ENCODE results near the gene PANX2. TPM values are rescaled to one million over a fixed set of nuclear protein-coding genes. Genes with fewer than 3 reads are reported as not detected.
A peak's percentile ranks its signal among the peaks of the same experiment; 100 is the strongest.
"Not testable (repeated sequence)": the region's sequence is repeated elsewhere in the genome, so short reads cannot be mapped to it uniquely, and the experiment has no call there.

Gene PANX2
- polyA plus RNA-seq, 4 donors = 0.76 to 2.2 (median 1.5) TPM

GRCh38 chr22:50194037-50194805, 23.7 kb downstream of the PANX2 start:
- no peak for DNase-seq (ENCODE audit: low read depth in 4 of 4, low spot score in 3 of 4)

DNA sequence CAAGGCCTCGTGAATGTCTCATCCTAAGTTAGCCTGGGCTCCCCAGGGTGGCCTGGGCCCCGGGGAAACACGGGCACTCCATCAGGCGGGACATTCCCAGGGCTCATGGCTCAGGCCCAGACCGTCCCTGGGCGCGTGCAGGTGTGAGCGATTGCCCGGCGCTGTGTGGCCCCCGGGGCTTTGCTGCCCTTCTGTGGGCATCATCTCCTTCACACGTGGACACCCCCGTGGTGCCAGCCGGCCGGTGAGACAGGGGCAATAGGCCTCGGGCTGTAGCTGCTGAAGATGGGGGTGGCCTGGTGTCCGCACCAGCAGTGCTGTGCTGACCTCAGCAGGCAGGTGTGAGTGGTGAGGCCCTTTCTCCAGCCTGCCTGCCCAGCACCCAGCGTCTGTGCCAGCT, 25.7 kb downstream of the PANX2 start:
- no peak for DNase-seq (ENCODE audit: low read depth in 4 of 4, low spot score in 3 of 4)

GRCh38 chr22:50197000-50197800, 26.7 kb downstream of the PANX2 start:
- no peak for DNase-seq (ENCODE audit: low read depth in 4 of 4, low spot score in 3 of 4)

DNA sequence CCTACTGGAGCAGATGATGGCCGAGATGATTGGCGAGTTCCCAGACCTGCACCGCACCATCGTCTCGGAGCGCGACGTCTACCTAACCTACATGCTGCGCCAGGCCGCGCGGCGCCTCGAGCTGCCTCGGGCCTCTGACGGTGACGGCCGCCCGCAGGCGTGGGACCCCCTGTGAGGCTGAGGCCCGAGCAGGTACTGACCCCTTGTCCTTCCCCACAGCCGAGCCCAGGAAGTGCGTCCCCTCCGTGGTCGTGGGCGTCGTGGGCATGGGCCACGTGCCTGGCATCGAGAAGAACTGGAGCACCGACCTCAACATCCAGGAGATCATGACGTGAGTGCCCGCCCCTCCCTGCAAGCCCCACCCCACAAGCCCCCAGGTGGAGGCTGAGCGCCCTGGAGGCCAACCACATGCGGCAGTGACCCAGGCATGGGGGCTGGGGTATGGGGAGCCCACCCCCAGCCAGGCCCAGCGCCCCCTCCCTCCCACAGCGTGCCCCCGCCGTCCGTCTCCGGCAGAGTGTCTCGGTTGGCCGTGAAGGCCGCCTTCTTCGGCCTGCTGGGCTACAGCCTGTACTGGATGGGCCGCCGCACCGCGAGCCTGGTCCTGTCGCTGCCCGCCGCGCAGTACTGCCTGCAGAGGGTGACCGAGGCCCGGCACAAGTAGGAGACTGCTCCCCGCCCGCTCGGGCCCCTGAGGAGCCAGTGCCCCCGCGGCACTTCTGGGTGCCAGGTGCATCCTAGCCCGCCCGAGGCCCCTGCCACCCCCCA, 27.5 kb downstream of the PANX2 start:
- DNase-seq (ENCODE audit: low read depth in 4 of 4, low spot score in 3 of 4) = no peak

- DNase-seq (ENCODE audit: low read depth in 4 of 4, low spot score in 3 of 4) = no peak
Observed at GRCh38 chr22:50198624-50199017, 28.1 kb downstream of the PANX2 start.

GRCh38 chr22:50199251-50199721, 28.8 kb downstream of the PANX2 start:
- DNase-seq (ENCODE audit: low read depth in 4 of 4, low spot score in 3 of 4) = no peak

GRCh38 chr22:50199829-50200460, 29.4 kb downstream of the PANX2 start:
- DNase-seq (ENCODE audit: low read depth in 4 of 4, low spot score in 3 of 4) = no peak

- DNase-seq (ENCODE audit: low read depth in 4 of 4, low spot score in 3 of 4) = peak; percentile 73 to 84 (median 78)
Observed at GRCh38 chr22:50200461-50201190, 30.1 kb downstream of the PANX2 start, which contains the start of gene SELENOO. Gene SELENOO (plus strand): TSS chr22:50201011. CDS start chr22:50201037, 26 bp downstream.

GRCh38 chr22:50201191-50202129, 30.9 kb downstream of the PANX2 start:
- no peak for DNase-seq (ENCODE audit: low read depth in 4 of 4, low spot score in 3 of 4)

DNA sequence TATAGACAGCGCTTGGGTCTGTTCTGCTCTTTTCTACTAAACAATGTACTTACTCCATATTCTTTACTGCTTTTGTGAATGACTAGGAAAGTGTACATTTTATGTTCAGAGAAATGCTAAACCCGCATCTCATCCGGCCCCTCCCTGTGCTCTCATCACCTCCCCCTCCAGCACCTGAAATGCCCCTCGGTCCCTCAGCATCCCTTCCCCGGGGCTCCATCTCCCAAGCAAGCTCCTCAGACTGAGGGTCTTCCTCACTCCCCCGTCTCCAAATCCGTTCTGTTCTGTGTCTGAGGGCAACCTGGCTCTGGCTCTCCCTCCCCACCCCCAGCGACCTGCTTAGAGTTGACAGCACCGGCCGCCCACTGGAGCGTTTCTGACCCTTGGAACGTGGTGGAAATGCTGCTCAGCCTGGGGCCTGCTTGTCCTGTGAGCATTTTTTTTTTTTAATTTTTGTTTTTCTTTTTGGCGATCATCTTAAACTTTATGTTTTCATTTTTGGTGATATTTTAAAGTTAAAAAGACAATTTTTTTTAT, 31.7 kb downstream of the PANX2 start:
- DNase-seq (ENCODE audit: low read depth in 4 of 4, low spot score in 3 of 4) = no peak

DNA sequence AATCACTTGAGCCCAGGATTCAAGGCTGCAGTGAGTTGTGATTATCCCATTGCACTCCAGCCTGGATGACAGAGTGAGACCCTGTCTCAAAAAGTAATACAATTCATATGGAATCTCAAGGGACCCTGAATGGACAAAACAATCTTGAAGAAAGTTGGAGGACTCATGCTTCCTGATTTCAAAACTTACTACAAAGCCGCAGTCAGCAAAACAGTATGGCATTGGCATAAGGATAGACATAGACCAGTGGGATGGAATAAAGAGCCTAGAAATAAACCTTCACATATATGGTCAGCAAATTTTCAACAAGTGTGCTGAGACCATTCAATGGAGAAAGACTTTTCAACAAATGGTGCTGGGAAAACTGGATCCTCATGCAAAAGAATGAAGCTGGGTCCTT, 32.8 kb downstream of the PANX2 start:
- DNase-seq (ENCODE audit: low read depth in 4 of 4, low spot score in 3 of 4) = no peak

DNA sequence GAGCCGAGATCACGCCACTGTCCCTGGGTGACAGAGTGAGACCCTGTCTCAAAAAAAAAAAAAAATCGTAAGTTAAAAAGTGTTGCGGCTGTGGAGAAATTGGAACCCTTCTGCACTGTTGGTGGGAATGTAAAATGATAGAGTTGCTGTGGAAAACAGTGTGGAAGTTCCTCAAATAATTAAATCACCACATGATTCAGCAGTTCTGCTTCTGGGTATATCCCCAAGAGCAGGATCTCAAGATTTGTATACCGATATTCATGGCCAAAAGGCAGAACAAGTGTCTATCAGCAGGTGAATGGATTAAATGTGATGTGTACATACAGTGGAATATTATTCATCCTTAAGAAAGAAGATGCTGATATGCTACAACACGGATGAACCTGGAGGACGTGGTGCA, 34.0 kb downstream of the PANX2 start:
- no peak for DNase-seq (ENCODE audit: low read depth in 4 of 4, low spot score in 3 of 4)

DNA sequence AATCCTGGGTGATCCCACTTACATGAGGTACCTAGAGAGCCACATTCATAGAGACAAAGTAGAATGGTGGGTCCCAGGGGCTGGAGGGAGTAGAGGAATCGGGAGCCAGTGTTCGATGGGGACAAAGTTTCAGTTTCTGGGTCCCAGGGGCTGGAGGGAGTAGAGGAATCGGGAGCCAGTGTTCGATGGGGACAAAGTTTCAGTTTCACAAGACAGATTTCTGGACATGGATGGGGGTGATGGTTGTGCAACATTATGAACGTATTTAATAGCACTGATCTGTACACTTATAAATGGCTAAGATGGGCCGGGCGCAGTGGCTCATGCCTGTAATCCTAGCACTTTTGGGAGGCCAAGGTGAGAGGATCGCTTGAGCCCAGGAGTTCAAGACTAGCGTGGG, 34.5 kb downstream of the PANX2 start:
- DNase-seq (ENCODE audit: low read depth in 4 of 4, low spot score in 3 of 4) = not testable (repeated sequence)

DNA sequence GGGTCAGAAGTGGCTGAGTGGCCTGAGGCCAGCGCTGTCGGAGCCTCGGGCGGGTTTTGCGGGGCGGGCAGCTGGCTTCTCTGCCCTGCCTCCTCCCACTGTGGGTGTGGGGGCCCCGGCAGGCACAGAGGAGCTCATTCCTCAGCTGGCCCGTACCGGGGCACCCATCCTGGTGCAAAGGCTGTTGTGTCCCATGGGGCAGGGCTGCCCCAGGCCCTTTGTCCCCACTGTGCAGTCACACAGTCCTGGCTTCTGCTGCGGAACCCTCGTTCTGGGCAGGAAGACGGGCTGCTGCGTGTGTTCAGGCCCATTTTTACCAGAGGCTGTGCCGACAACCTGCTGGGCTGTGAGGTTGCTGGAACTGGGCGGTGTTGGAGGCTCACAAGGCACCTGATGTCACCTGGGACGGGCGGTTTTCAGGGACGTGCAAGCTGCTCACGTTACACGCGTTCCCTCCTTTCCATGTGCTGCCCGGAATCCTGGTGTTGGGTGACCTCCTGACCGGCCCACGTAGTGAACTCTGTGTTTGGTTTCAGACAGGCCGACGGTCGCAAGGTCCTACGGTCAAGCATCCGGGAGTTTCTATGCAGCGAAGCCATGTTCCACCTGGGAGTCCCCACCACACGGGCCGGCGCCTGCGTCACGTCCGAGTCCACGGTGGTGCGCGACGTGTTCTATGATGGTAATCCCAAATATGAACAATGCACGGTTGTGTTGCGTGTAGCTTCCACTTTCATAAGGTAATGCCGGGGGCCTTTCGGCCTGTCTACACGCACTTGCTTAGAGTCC, 35.4 kb downstream of the PANX2 start:
- DNase-seq (ENCODE audit: low read depth in 4 of 4, low spot score in 3 of 4) = no peak

DNA sequence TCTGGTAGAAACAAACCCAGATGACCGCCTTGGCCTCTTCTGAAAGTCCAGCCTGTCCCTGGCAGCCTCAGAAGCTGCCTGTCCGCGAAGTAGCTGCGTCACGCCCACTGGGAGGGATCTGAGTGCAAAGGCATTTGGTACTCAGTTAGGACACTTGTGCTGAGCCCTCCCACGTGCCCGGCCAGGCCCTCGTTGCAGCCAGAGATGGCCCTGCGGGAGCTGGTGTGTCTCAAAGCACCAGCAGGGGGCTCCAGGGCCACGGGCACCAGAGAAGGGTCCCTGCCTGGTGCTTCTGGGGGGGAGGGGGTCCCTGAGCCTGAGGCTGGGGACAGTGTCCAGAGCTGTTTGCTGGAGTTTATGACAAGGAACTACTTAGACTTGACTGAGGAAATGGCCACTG, 36.1 kb downstream of the PANX2 start:
- no peak for DNase-seq (ENCODE audit: low read depth in 4 of 4, low spot score in 3 of 4)

DNA sequence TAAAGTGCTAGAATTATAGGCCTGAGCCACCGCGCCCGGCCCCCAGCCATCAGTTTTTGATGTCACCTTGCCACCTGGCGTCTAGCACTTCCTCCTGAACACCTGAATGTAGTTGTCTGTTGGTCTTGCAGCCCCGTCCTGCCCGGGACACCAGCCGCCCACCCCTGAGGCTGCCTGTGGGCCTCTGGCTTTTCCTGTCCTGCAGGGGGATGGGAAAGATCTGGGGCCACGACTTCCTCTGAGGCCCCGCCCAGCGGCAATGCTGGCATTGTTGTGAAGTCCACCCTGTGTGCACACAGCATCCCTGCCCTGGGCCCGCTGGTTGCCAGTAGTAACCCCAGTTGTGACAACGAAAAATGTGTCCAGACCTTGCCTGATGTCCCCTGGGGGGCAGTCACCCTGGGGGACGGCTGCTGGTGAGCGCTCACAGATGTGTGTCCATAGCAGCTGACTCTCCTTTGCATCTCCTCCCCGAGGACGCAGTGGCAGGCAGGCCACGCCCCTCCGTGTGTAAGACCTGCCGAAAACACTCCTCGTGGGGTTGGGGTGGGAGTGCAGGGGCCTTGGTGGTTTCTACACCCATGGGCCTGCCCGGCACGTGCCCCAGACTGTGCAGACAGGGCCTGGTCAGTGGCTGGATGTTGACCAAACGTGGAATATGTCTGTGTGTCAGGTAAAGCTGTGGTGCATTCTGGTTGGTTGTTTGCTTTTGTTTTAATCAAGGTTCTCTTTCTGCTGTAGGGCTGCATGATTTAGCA, 37.0 kb downstream of the PANX2 start:
- DNase-seq (ENCODE audit: low read depth in 4 of 4, low spot score in 3 of 4) = no peak

DNA sequence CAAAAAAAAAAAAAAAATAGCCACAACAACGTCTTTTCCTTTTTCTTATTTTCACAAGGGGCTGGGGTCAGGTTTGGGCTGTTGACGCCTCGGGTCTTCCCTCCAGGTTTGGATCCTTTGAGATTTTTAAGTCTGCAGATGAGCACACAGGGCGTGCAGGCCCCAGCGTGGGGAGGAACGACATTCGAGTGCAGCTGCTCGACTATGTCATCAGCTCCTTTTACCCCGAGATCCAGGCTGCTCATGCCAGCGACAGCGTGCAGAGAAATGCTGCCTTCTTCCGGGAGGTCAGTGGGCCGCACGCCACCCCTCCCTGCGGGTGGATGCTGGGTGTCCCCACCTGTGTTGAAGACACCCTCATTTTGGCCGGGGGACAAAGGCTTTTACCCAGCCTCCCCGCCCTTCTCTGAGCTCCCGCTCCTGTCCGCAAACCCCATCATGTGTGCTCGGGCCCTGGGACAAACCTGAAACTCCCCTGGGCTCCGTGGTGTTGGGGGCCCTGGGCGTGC, 38.0 kb downstream of the PANX2 start:
- no peak for DNase-seq (ENCODE audit: low read depth in 4 of 4, low spot score in 3 of 4)
